NCI-H82 treated with DMSO at 0.1 percent for 48 hours (cell line): ENCODE measurements around the gene LUZP2.

Experiments
- DNase-seq: peaks from one replicate; lab custom pipeline; 2025; ENCODE audit not compliant: unreplicated experiment; lab: John Stamatoyannopoulos, UW

LUZP2 gene

DNA sequence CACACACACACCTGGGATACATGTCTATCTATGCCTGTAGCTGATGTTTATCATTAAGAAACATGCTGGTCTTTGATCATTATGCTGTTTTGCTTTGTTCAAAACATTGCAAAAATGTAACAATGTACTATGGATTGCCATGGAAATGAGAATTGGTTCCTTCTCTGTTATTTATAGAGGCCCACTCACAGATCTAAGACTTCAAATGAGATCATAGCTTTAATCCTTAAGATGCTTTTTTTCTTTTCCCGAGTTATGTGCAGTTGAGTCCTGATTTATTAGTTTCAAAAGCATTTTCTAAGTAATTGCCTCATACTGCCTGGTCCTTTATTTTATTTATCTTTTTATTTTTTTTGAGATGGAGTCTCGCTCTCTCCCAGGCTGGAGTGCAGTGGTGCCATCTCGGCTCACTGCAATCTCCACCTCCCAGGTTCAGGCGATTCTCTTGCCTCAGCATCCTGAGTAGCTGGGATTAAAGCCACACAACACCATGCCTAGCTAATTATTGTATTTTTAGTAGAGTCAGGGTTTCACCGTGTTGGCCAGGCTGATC is 131.4 kb downstream of the LUZP2 start:
- no peak for DNase-seq

DNA sequence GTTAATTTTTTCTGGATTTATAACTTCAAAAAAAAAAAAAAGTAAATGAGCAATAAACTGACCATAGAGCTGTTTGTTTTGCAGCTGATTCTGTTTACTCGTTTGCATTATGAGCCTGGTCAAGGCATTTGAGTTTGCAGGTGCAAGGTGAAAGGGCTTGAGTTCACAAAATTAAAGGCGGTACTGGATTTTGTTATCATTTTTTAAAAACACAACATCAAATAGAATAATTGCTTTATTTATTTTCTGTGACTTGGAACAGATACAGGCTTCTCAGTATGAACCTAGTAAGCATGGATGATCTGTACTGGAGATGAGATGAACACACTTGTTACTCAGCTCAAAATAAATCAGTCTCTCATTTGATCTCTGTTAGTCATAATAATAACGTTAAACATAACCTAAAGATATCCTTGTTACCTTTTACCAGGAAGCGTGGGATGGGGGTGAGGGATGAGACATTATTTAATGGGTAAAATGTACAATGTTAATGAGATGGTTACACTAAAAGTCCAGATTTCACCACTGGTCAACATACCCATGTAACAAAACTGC is 137.8 kb downstream of the LUZP2 start:
- DNase-seq, result no peak

DNA sequence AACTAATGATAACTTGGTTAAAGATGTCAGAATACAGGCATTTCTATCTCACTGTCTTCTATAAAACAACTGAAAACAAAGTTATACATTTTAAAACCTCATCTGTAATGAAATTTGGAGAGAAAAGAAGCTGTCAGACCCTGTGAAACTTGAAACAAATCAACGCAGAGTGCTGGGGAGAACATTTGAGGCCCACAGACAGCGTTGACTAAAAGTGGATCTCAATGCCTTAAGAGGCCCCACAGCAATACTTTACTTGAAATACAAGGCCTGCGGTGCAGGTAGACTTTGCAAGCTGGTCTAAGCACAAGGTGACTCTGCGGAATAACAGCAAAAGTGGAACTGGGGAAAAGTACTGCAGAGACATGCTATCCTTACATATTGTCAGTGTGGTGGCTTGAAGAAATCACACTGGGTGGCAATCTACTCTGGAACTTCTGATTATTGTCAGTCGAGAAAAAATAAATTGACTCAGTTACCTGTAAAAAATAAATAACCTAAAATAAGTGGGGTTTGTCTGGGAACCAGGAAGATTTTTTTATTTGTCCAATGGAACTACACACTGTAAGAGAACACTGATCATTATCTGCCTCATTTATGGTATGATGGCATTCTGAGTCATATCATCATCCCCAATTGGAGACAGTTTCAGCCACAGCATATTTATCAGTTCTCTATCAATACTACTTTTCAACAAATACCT is 138.9 kb downstream of the LUZP2 start:
- no peak for DNase-seq

DNA sequence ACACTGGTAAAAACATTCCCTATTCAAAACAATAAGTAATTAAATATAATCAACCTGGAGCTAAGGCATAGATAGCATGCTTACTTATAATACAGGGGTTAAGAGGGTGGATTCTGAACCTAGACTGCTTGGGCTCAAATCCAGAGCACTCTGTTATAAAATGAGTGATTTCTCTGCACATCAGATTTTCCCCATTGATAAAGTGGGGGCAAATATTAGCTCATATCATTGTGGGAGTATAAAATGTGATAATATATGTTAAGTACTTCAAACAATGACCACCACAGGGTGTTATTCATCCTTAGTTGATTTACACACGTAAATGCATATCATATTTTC is 139.4 kb downstream of the LUZP2 start:
- DNase-seq, result no peak

DNA sequence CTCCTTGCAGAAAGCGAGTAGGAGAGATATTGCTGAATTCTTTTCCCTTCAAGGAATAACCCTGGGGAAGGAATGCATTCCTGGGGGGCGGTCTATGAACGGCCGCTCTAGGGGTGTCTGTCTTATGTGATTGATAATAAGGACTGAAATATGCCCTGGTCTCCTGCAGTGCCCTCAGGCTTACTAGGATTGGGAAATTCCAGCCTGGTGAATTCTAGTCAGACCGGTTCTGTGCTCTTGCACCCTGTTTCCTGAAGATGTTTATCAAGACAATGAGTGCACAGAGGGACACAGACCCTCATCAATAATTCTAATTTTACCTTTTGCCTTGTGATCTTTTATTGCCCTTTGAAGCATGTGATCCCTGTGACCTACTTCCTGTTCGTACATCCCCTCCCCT is 140.7 kb downstream of the LUZP2 start:
- DNase-seq, result no peak

DNA sequence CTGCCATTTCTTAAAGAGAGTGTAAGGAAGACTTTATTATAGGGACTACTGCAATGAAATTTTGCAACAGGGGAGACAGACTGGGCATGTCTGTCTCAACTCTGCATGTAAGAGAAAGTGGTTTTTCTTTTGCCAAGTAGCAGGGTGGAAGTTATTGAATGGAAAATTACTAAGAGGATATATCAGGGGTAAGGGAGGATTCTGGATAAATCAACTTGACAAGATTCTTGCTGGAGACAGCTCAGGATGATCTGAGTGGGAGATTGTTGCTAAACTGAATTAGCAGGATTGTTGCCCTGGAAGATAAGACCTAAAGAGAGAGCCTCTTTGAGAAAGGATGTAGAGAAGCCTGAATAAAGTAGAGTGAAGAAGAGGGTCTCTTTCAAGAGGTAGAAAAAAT is 145.8 kb downstream of the LUZP2 start:
- DNase-seq, result no peak

DNA sequence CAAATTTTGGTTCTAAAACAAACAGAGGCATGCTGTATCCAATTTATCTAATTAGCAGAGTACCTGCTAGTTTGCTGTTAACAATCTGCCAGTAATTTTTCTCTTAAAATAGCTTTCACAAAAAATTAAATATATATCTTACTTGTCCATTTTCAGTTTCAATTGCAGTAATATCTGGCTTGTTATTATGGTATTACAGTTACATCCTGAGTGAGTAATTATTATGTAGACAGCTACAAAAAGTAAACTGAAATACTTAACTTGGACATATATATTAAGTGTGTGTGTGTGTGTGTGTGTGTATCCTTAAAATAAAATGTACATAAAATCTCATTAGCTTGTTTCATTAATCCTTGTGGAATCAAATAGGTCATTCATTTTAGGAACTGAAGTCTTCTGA is 148.7 kb downstream of the LUZP2 start:
- DNase-seq, result no peak

DNA sequence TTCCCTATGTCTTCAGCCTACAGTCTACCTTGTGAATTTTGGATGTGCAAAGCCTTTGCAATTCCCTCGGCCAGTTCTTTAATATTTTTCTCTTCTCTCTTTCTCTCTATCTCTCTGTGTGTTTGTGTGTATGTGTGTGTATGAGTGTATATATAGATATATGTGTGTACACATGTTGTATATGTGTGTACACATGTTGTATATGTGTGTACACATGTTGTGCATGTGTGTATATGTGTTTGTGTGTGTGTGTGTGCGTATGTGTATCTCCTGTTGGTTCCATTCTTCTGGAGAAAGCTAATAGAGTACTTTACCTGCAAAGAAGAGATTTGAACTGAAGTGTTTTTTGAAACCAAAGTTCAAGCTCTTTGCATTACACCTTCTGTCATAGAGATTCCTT is 155.0 kb downstream of the LUZP2 start:
- DNase-seq, result no peak

DNA sequence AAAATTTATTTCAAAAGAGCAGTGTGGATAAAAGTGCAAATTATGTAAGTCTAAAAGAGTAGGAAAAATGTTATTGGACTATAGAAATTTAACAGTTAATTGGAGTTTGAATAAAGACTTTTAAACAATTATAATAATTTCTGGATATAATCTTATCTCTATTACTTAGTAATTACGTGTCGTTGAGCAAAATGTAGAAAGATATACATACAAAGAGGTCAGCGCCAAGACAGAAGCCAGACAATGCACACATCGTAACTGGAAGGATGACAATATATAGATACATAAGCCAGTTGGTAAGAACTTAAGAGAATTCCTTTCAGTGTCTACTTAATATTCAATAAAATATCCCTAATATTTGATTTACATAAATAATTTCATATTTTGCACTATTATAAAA is 157.0 kb downstream of the LUZP2 start:
- DNase-seq, result no peak

DNA sequence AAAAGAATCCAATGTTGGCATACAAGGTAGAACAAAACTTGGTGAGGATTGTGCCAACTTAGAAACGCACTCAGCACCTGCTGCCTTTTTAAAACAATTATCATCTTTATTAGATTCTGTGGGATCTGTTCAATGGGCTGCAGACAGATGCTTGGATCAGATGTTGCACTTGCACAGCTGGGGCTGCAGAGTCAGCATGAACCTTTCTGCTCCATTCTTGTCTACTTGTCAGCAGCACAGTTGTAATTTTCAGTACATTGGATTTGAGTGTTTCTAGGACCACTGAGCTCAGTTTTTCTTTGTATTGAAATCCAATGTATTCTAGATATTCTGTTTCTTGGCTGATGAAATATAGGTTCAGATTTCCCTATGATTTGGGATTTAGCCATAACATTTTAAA is 164.5 kb downstream of the LUZP2 start:
- no peak for DNase-seq

DNA sequence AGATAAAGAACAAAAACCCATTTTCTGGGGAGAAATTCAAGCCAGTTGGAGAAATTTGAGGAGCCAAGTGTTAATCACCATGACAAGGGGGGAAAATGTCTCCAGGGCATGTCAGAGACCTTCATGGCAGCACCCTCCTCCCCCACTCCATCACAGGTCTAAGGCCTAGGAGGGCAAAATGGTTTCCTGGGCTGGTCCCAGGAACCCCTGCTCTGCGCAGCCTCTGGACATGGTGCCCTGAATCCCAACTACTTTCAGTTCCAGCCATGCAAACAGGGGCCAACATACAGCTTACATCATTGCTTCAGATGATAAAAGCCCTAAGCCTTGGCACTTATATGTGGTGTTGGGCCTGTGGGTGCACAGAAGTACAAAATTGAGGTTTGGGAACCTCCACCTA is 167.5 kb downstream of the LUZP2 start:
- DNase-seq, result no peak

DNA sequence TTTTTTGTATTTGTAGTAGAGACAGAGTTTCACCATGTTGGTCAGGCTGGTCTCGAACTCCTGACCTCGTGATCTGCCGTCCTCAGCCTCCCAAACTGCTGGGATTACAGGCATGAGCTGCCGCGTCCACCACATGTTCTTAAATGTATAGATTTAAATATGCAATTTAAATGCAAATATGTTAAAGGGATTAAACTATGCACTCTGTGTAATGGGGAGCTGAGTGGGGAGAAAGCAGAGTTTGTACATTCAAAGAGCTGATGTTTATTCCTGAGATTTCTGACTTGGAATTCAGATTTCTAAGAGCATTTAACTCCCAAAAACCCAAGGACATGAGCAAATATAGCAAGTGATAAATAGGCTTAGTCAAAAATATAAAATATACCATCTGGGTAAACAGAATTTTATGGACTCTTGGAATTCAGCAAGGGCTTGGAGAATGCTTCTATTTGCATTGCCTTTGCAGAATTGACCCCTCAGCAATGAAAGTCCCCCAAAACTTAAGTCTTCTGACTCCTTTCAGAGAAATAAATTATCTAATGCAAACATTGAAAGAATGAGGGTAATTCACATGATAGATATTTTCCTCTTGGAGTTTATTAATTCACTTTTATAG is 170.6 kb downstream of the LUZP2 start:
- no peak for DNase-seq

DNA sequence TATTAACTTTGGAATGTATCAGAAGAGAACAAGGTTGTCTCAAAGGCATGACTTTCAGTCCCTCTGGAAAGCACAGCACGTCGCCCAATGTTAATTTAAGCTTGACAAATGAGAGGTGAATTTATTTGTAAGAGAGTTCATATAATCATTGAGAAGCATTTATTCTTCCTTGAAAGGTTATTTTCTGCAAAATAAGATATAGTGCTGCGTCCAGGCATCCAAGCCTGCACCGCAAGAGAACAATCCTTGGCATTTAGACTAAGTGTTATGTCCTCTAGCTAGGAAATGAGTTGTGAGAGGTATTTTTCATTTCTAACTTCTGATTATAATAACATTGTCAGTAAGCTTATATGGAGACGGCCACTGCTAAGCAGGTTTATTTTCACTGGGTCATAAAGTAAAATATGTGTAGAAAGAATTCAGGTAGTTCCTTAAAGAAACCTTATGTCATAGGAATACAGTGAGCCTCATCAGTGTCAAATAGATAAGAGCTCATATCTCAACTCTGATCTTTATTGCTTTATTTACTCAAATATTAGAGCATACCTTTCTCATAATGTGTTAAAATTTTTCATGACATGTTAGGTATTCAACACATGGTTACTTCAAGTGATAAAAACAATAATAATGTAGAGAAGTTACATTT is 182.0 kb downstream of the LUZP2 start:
- no peak for DNase-seq

DNA sequence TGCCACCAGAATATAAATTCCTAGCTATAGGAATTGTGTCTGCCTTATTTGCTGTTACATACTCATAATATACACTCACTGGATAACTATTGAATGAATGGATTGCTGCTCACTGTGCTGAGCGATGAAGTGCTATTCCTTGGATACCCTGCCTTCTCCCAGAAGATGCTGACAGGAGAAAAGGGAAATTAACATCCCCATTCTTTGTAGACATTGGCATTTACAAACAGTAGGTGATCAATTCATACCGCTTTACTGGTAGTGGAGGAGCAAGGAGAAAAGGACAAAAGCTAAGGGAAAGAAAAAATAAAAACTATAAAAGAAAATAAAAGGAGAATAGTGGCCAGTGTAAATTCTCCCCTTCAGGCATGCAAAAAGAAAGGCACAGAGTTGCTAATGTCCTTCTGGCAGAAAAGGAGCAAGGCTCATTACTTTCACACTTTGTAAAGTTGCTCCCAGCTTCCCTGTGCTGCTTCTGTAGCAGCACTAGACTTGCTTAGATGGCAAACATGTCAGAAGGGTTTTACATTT is 183.0 kb downstream of the LUZP2 start:
- DNase-seq, result no peak

DNA sequence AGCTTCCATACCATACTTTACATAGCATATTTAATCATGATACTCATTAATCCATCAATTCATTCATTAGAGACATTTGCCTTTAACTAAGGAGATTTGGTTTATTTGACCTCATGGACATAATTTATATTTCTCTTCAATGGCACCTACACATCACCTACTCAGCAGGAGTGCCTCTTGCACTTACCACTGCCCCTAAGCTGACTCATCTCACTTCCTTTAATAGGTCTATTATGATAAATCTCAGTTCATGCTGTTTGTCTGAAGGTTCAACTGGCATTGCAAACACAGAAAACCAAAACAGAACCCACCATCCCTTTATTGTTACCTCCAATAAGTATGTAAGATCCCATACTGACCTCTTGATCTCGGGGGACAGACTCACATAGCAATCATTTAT is 186.7 kb downstream of the LUZP2 start:
- no peak for DNase-seq

DNA sequence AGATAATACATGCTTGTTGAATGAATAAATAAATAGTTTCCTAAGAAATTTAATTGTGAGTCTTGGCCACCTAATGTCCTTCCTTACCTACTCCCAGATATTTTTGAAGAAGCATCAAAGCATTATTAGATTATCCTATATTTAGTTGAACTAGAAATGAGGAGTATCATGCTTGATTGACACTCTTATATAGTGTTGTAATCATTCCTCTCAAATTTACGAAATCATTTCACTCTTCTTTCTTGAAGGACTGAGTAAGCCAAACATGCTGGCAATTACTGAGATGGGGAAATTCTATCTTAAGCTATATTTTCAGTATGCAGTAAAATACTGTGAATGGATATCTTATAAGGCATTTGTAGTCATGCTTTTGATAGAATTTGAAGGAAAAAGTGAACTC is 189.0 kb downstream of the LUZP2 start:
- DNase-seq, result no peak

DNA sequence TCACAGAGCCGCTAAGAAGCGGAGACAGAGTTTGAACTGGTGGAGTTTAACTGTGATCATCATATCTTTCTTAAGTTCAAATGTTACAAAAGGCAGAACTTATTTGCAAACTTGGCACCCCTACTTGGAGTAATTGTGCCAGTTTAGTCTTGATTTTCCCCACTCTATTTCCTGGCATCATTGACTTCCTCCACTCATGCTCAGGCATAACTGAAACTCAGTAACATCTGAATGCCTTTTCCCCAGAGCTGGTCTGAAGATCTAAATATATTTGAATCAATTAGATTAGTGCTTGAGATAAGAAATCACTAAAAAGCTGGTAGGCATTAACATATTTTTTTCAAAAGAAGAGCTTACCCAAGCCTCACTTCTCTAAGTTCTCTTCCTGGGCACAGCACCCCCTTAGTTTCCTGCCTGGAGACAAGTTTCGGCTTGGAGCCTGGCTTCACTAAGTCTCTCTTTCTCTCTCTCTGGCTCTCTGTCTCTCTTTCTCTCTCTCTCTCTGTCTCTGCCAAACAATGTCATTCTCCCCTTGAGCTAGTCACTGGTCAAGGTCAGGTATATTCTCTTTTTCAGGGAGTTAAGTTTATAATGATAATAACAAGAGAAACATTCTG is 190.8 kb downstream of the LUZP2 start:
- no peak for DNase-seq

DNA sequence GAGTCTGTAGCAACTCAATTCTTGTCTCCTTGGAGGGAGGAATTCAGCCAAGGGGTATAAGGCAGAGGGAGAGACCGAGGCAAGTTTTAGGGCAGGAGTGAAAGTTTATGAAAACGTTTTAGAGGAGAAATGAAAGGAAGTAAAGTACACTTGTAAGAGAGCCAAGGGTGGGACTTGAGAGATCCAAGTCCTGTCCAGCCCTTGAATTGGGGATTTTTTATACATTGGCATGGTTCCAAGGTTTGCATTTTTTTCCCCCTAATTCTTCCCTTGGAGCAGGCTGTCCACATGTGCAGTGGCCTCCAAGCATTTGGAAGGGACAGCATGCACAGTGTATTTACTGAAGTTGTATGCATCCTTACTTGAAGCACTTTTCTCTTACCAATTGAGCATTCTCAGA is 192.1 kb downstream of the LUZP2 start:
- no peak for DNase-seq

DNA sequence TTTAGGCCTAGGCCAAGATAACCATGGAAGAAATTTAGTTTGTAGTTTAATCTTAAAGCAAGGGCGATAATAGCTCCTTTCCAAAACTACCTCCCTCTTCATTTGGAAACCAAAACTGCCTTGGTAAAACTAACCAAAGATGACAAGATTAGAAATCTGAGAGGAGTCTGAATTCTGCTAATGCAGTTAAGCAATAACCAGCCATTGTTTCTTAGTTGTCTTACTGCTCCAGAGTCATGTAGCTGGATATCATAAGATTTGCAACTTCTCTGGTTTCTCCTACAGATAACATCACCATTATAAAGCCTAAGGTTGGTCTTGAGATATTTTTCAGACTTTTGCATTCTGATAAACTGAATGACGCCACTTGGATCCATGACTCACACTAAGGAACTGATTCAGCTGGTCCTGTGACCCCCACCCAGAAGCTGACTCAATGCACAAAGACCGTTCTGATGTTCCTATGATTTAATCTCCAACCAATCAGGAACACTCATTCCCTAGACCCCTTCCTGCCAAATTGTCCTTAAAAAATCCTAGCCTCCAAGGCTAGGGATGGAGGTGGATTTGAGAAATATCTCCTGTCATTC is 200.8 kb downstream of the LUZP2 start:
- no peak for DNase-seq

DNA sequence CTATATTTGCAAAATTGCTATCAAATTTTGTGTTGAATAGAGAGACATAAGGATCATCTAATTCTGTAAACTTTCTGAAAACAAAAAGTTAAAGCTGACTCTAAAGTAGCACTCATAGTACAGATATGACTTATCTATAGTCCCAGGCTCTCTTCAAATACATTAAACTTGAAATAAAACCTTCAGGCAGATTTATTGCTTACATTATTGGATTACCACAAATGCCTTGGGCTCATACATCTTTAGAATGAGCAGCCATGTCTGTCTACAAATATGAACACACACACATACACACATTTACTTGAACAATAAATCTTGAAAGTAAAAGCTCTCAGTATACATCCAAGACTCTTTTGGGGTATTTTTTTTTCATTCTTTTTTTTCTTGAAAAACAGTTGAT is 207.9 kb downstream of the LUZP2 start:
- peak; percentile 19 for DNase-seq

DNA sequence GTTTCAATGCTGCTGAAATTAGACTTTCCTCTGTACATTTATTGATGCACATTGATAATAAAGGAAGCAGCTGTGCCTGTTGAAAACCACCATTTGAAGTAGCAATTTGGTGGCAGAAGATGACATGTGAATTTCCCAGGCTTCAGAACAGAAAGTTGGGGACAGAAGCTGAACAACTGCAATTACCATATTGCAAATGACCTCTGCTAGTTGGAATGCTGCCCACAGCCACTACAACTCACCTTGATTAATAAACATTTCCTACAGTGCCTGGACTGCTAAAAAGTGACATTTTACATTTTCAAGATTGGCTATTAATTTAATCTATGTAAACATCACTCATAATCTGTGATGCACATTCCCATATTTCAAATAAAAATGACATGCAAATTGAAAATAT is 208.6 kb downstream of the LUZP2 start:
- DNase-seq, result no peak
